IMR-90 (cell line): Measurements from ENCODE around the gene CISTR.

Experiments used
- CEBPB ChIP-seq: IDR thresholded peaks from 2 replicates; pipeline ENCODE4 v1.6.1; 2012; ENCODE audit warnings: low read depth, low read length, improper control_type of control experiment
- POLR2A ChIP-seq: IDR thresholded peaks from 2 replicates; pipeline ENCODE4 v1.6.1; 2012; ENCODE audit warnings: mild to moderate bottlenecking, low read depth, low read length
- RFX5 ChIP-seq: IDR thresholded peaks from 2 replicates; pipeline ENCODE4 v1.8.0; 2012; ENCODE audit warnings: low read depth, mild to moderate bottlenecking, low read length, moderate library complexity
- TF ChIP-seq, protein P1 (sequence below): conservative IDR thresholded peaks from 2 replicates; pipeline ENCODE4 v1.5.1; 2012; ENCODE audit warnings: mild to moderate bottlenecking, low read depth, low read length, improper control_type of control experiment
- TF ChIP-seq, protein P2 (sequence below): fragments of 150-350 bp; IDR thresholded peaks from 2 replicates; pipeline ENCODE4 v1.6.1; 2016; ENCODE audit warnings: low read depth, mild to moderate bottlenecking, low read length, moderate library complexity, borderline replicate concordance

DNA sequence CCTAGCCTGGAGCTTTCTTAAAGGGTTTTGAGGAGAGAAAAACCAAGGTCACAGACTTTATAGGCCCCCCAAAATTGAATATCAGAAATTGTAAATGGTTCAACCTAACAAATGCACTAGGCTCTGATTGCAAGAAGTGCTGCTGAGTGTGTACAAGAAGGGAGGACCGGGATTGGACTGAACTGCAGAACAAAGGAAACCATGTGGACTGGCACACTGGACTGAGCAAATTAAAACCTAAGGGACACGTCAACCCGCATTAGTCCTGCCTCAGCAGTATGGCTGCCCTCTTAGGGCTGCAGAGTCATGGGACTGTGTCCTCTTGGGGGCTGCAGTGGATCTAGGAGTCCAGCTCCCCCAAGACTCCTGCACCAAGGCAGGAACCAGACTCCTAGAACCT is 842 bp upstream of the CISTR start:
- TF ChIP-seq, protein P1, sequence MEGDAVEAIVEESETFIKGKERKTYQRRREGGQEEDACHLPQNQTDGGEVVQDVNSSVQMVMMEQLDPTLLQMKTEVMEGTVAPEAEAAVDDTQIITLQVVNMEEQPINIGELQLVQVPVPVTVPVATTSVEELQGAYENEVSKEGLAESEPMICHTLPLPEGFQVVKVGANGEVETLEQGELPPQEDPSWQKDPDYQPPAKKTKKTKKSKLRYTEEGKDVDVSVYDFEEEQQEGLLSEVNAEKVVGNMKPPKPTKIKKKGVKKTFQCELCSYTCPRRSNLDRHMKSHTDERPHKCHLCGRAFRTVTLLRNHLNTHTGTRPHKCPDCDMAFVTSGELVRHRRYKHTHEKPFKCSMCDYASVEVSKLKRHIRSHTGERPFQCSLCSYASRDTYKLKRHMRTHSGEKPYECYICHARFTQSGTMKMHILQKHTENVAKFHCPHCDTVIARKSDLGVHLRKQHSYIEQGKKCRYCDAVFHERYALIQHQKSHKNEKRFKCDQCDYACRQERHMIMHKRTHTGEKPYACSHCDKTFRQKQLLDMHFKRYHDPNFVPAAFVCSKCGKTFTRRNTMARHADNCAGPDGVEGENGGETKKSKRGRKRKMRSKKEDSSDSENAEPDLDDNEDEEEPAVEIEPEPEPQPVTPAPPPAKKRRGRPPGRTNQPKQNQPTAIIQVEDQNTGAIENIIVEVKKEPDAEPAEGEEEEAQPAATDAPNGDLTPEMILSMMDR = no peak
- TF ChIP-seq POLR2A (no peak), RFX5 (no peak), CEBPB (no peak)
- TF ChIP-seq, protein P2, sequence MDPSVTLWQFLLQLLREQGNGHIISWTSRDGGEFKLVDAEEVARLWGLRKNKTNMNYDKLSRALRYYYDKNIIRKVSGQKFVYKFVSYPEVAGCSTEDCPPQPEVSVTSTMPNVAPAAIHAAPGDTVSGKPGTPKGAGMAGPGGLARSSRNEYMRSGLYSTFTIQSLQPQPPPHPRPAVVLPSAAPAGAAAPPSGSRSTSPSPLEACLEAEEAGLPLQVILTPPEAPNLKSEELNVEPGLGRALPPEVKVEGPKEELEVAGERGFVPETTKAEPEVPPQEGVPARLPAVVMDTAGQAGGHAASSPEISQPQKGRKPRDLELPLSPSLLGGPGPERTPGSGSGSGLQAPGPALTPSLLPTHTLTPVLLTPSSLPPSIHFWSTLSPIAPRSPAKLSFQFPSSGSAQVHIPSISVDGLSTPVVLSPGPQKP = no peak
